Breast epithelium (tissue), 3 donors: ENCODE measurements around the gene TNK2.

ENCODE experiments used
- CTCF ChIP-seq, 3 donors: fragments of 450-650 bp; IDR thresholded peaks; one replicate each; pipeline ENCODE4 v1.5.1; 2016 to 2017; ENCODE audit warnings: antibody characterized with exemption in 3 of 3, mild to moderate bottlenecking in 3 of 3, moderate library complexity in 3 of 3
- POLR2A ChIP-seq: fragments of 450-650 bp; IDR thresholded peaks from one replicate; pipeline ENCODE4 v1.6.1; 2016; ENCODE audit warnings: antibody characterized with exemption, mild to moderate bottlenecking, moderate library complexity

GRCh38 chr3:195873971-195874370, 34.4 kb downstream of the TNK2 start:
- TF ChIP-seq CTCF (IDR thresholded peaks at IDR 0.05) (no peak), POLR2A (no peak)
